Epithelial cell of prostate (primary cell): ENCODE data around the gene IFIT1B.
"Not testable (repeated sequence)": the region's sequence is repeated elsewhere in the genome, so short reads cannot be mapped to it uniquely, and the experiment has no call there.

Source experiments
- DNase-seq: peaks from one replicate; pipeline ENCODE4 v3.0.0-alpha.2; 2011; ENCODE audit warnings: low read depth, low spot score
- H3K27ac ChIP-seq: fragments of 450-650 bp; 2 replicates; pipeline ENCODE4 v1.5.1; 2017; ENCODE audit warnings: mild to moderate bottlenecking

IFIT1B gene

DNA sequence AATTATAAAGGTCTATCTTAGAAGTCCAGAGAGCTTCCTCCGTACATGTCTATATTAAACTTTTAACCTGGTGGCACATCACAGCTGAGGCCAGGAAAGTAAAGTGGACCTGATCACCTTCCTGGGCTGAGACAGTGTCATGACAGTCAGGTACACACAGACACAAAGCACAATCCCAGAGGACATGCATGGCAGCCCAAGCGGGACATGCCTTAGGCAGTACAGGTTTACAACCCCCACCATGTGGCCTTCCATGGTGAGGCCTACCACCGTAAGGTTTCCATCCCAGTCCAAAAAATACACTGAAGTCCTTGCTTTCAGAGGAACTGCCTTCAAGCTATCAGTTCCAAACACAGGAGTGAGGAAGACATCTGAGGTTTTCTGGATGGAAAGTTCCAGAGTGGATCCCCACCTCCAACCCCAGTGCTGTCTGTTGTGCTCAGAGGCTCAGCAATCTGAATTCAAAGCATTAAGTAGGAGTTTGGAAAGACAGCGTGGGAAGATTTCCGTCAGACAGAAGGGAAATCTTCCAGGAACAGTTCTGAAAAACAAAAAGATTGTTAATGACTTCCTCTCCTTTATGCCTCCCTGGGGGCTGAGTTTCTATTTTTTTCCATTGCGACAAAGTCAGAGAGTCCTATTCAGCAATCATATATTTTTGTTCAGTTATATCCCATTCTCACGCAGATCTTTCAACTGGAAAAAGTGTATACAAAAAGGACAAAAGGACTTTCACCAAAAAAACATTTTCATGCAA, 30.0 kb upstream of the IFIT1B start:
- no peak for DNase-seq
- no peak overlapping the region for H3K27ac ChIP-seq

- H3K27ac ChIP-seq: no peak overlapping the region
- DNase-seq: no peak
These were observed 29.4 kb upstream of the IFIT1B start for GRCh38 chr10:89348481-89348880.

- DNase-seq: no peak
- no peak overlapping the region for H3K27ac ChIP-seq
These were observed 28.9 kb upstream of the IFIT1B start for GRCh38 chr10:89348975-89349374.

GRCh38 chr10:89350631-89351315, 27.1 kb upstream of the IFIT1B start:
- DNase-seq: not testable (repeated sequence)
- H3K27ac ChIP-seq: peak overlapping the region; percentile 98

- no peak for DNase-seq
- H3K27ac ChIP-seq: peak overlapping the region; percentile 98
These were observed 26.5 kb upstream of the IFIT1B start for GRCh38 chr10:89351412-89351779.

DNA sequence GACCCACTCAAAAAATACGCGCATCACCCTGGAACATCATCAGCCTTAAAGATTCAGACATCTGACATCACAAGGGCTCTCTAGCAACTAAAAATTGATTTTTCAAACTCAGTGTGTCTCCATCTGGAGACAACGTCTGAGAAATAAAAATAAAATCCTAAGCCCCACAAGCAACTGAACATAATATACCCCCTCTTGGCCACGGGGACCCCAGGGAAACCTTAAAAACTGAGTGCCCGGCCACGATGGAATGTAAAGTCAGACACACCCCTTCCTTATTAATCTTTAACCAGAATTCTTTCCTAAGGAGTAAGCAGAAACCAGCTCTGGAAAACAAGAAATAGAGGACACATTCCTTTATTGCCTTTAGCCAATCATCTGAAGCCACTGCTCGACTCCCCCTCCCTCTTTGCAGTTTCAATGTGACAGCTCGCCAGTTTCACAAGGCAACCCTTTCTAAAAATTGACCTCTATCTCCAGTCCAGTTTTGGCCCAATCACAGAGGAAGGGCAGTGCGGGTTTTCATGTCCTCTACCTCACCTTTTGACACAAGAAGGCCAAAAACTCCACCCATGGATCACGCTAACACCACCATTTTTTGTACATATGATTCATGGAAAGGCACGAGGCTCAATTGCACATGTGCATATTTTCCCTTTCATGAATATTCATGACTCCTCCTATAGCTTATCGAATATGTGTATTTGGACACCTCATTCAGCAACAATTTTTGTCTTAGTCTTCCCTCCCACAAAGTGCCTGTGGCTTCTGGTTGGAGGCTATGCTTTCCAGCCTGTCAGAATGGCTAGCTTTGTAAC, 25.9 kb upstream of the IFIT1B start:
- DNase-seq: peak; percentile 88
- peak overlapping the region; percentile 98 for H3K27ac ChIP-seq

DNA sequence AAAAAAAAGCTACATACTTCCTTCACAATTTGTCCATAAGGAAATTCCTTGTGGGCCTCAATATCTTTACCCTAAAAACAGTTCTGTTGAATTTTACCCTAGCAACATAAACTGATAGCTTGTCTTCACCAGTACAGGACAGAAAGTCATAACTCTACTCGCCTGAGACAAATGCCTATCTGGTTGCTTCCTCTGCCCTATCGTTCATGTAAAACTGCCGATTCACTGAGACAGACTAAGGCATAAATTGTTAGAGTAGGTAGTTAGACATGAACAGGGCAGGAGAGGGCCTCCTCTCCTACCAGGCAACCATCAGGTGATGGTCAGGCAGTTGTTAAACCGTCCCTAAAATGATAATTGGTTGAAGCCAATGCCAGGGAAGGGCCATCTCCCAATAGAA, 25.1 kb upstream of the IFIT1B start:
- DNase-seq: no peak
- H3K27ac ChIP-seq: peak overlapping the region; percentile 98

DNA sequence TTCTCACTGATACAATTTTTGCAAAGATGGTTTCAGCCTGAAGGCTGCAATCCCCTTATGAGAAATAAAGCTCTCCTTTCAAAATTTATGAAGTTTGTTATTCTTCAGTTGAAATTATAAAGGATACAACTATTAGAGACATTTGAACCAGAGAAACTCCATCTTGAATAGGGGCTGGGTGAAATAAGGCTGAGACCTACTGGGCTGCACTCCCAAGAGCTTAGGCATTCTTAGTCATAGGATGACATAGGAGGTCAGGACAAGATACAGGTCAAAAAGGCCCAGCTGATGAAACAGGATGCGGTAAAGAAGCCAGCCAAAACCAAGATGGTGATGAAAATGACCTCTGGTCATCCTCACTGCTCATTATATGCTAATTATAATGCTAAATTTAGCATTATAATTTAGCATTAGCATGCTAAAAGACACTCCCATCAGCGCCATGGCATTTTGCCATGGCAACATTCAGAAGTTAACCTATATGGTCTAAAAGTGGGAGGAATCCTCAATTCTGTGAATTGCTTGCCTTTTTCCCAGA, 22.4 kb upstream of the IFIT1B start:
- no peak for DNase-seq
- peak overlapping the region; percentile 16 for H3K27ac ChIP-seq

DNA sequence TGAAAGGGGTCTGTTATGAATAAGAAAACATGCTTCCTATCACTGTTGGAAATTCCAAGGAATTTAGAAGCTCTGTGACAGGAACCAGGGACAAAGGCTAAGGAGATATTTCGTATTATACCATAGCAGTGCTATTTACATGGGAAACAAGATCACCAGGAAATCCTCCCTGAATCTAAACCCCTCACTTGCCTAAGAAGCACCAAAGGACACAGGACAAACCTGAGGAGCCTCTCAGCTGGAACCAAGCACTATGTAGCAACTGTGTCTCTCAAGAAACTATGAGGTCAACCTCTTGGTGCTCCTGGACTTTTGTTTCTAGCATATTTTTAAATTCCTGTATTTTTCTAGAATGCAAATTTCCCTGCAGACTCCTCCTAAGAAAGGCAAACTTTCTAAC, 20.8 kb upstream of the IFIT1B start:
- H3K27ac ChIP-seq: no peak overlapping the region
- DNase-seq: no peak

DNA sequence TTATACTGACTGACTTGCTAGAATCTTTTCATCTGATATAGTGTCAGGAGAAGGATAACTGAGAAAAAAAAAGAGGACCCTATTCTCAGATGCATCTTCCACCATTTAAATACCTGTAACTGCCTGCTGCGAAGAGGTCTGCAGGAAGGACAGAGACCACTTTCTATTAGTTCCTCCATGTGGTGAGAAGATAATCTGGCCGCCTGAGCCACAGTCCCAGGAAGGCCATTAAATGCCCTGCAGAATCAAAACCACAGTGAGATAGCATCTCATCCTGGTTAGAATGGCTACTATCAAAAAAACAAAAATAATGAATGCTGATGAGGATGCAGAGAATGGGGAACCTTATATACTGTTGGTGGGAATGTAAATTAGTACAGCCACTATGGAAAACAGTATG, 19.9 kb upstream of the IFIT1B start:
- no peak for DNase-seq
- no peak overlapping the region for H3K27ac ChIP-seq

GRCh38 chr10:89360157-89360556, 17.7 kb upstream of the IFIT1B start:
- H3K27ac ChIP-seq: no peak overlapping the region
- DNase-seq: no peak

GRCh38 chr10:89362929-89363328, 14.9 kb upstream of the IFIT1B start:
- H3K27ac ChIP-seq: no peak overlapping the region
- no peak for DNase-seq

GRCh38 chr10:89363729-89364442, 14.0 kb upstream of the IFIT1B start:
- no peak overlapping the region for H3K27ac ChIP-seq
- DNase-seq: no peak

DNA sequence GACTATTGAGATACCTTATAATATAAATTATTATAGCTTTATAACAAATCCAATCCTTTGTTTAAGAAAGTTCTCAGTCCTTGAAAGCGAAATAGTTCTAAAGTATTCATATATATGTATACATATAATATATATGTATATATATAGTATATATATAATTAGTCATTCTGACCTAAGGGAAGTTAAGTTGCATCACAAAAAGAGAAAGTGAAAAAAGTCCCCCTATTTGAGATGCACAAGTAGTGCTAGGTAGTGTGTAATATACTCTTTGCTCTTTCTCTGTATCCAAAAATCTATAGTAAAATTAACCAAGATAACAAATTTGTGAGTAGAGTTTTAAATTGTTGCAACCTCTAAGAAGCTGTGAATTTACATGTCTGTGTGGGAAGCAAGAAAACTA, 13.3 kb upstream of the IFIT1B start:
- H3K27ac ChIP-seq: no peak overlapping the region
- no peak for DNase-seq

DNA sequence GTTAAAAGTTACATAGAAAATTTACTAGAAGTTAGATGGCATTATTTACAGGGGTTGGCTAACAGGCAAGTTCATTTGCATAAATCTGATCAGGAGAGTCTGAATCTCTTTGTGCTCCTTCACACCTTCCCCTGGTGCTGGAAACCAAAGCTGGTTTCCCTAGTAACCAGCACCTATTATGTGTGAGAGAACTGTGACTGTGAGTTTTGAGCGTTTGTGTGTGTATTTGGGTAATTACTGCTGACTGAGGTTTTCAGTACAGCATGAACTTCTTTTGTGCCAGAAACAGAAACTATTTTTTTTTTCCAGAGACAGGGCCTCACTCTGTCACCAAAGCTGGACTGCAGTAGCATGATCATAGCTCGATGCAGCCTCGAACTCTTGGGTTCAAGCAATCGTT, 10.3 kb upstream of the IFIT1B start:
- H3K27ac ChIP-seq: no peak overlapping the region
- DNase-seq: no peak

GRCh38 chr10:89368129-89368528, 9.7 kb upstream of the IFIT1B start:
- DNase-seq: no peak

GRCh38 chr10:89369156-89370105, 8.4 kb upstream of the IFIT1B start:
- DNase-seq: no peak
- no peak overlapping the region for H3K27ac ChIP-seq

More at GRCh38 chr10:89368129-89368528, 9.7 kb upstream of the IFIT1B start:
- no peak overlapping the region for H3K27ac ChIP-seq

- H3K27ac ChIP-seq: no peak overlapping the region
- DNase-seq: no peak
These were observed 6.8 kb upstream of the IFIT1B start for GRCh38 chr10:89371079-89371478.

- H3K27ac ChIP-seq: no peak overlapping the region
- no peak for DNase-seq
These were observed 5.9 kb upstream of the IFIT1B start for GRCh38 chr10:89371987-89372386.
